Measurements from ENCODE around the gene ZMYM5. TPM values are rescaled to one million over a fixed set of nuclear protein-coding genes. Genes with fewer than 3 reads are reported as not detected.

The ZMYM5 gene
- total and polyA plus RNA-seq, 8 donors, result 4.4 to 67.4 (median 12.1) TPM

GRCh38 chr13:19836472-19836871, 27.0 kb downstream of the ZMYM5 start:
- Histone ChIP-seq H3K27me3 (no peaks in the 10 kb centered on the region), H3K4me1 (peaks cover 0 to 7% (median 0%) of the 10 kb centered on the region in 4 donors), H3K9me3 (no peaks in the 10 kb centered on the region), H3K27ac (no peak overlapping the region), H3K36me3 (peaks cover 36 to 75% (median 75%) of the 10 kb centered on the region in 4 donors), H3K4me3 (no peak overlapping the region)
- intact Hi-C loops (cut with DNase I; ENCODE audit: low total_unique reads), result no loop called here
- TF ChIP-seq EP300 (IDR thresholded peaks at IDR 0.05) (no peak), POLR2AphosphoS5 (IDR thresholded peaks at IDR 0.05) (no peak), CTCF (IDR thresholded peaks at IDR 0.05) (no peak), POLR2A (IDR thresholded peaks at IDR 0.05) (no peak)
- 59 to 88% (median 77%) methylated on average over 1 of the region's 1 CpG for WGBS, 5 donors
- DNase-seq, result no peak

- WGBS, 5 donors, result 91 to 98% (median 97%) methylated on average over 4 of the region's 4 CpGs
- Histone ChIP-seq H3K27me3 (no peaks in the 10 kb centered on the region), H3K27ac (no peak overlapping the region), H3K36me3 (peaks cover 36 to 93% (median 90%) of the 10 kb centered on the region in 4 donors), H3K9me3 (no peaks in the 10 kb centered on the region), H3K4me1 (peaks cover 0 to 6% (median 0%) of the 10 kb centered on the region in 4 donors), H3K4me3 (no peak overlapping the region)
- no peak for DNase-seq
- intact Hi-C loops (cut with DNase I; ENCODE audit: low total_unique reads), result no loop called here
- TF ChIP-seq POLR2A (IDR thresholded peaks at IDR 0.05) (no peak), EP300 (IDR thresholded peaks at IDR 0.05) (no peak), POLR2AphosphoS5 (IDR thresholded peaks at IDR 0.05) (no peak), CTCF (IDR thresholded peaks at IDR 0.05) (no peak)
Observed at GRCh38 chr13:19834704-19835103, 28.7 kb downstream of the ZMYM5 start.

GRCh38 chr13:19822673-19823072, 40.8 kb downstream of the ZMYM5 start:
- WGBS, 5 donors, result 91 to 100% (median 96%) methylated on average over 3 of the region's 3 CpGs
- no peak overlapping the region for H3K4me3 ChIP-seq
- H3K4me1 ChIP-seq, result no peaks in the 10 kb centered on the region

GRCh38 chr13:19818223-19818842, 45.1 kb downstream of the ZMYM5 start:
- Histone ChIP-seq H3K27me3 (no peaks in the 10 kb centered on the region), H3K27ac (no peak overlapping the region), H3K9me3 (no peaks in the 10 kb centered on the region), H3K4me1 (no peaks in the 10 kb centered on the region), H3K36me3 (peaks cover 11 to 49% (median 39%) of the 10 kb centered on the region in 4 donors), H3K4me3 (no peak overlapping the region)
- 54 to 79% (median 59%) methylated on average over 16 to 27 of the region's 27 CpGs for WGBS, 5 donors
- intact Hi-C loops (cut with DNase I; ENCODE audit: low total_unique reads), result no loop called here
- peak; percentile 45 to 89 for DNase-seq
- TF ChIP-seq CTCF (IDR thresholded peaks at IDR 0.05), result peak in 2 of 7 experiments; percentile 20 to 21
- TF ChIP-seq POLR2AphosphoS5 (IDR thresholded peaks at IDR 0.05), result no peak

More at GRCh38 chr13:19822673-19823072, 40.8 kb downstream of the ZMYM5 start:
- H3K9me3 ChIP-seq, result no peaks in the 10 kb centered on the region
- intact Hi-C loops (cut with DNase I; ENCODE audit: low total_unique reads), result no loop called here
- no peak overlapping the region for H3K27ac ChIP-seq
- TF ChIP-seq EP300 (IDR thresholded peaks at IDR 0.05) (no peak), CTCF (IDR thresholded peaks at IDR 0.05) (no peak), POLR2A (IDR thresholded peaks at IDR 0.05) (no peak), POLR2AphosphoS5 (IDR thresholded peaks at IDR 0.05) (no peak)
- peaks cover 12 to 76% (median 70%) of the 10 kb centered on the region in 4 donors for H3K36me3 ChIP-seq
- DNase-seq, result no peak
- H3K27me3 ChIP-seq, result no peaks in the 10 kb centered on the region

Data from stomach (tissue), 9 donors.